Esophagus muscularis mucosa (tissue), 4 donors: ENCODE measurements around the gene NUP205. TPM values are rescaled to one million over a fixed set of nuclear protein-coding genes. Genes with fewer than 3 reads are reported as not detected.
"Not testable (repeated sequence)": the region's sequence is repeated elsewhere in the genome, so short reads cannot be mapped to it uniquely, and the experiment has no call there.

Source experiments
- DNase-seq: peaks from one replicate; pipeline ENCODE4 v3.0.0-alpha.2; 2017; ENCODE audit errors: extremely low spot score
- H3K27ac ChIP-seq, 4 donors: fragments of 200-600 bp; sonication (generic); replicated peaks in 1 of 4; 1 replicate in 3 of 4; 2 replicates in 1 of 4; pipeline ENCODE4 v1.5.1; 2016 to 2019; ENCODE audit warnings: mild to moderate bottlenecking in 1 of 4
- H3K27me3 ChIP-seq, 4 donors: fragments of 200-600 bp; sonication (generic); one replicate each; pipeline versions ENCODE4 v1.5.1 to v1.6.0; 2016 to 2019
- H3K36me3 ChIP-seq, 4 donors: fragments of 200-600 bp; sonication (generic); one replicate each; pipeline ENCODE4 v1.5.1; 2016 to 2019
- H3K4me1 ChIP-seq, 4 donors: fragments of 200-600 bp; sonication (generic); one replicate each; pipeline ENCODE4 v1.5.1; 2016 to 2019
- H3K4me3 ChIP-seq, 4 donors: fragments of 200-600 bp; sonication (generic); 1 replicate in 2 of 4; 2 replicates in 2 of 4; pipeline ENCODE4 v1.5.1; 2016 to 2019; ENCODE audit warnings: mild to moderate bottlenecking in 4 of 4, moderate library complexity in 1 of 4
- H3K9me3 ChIP-seq, 4 donors: fragments of 200-600 bp; sonication (generic); 1 replicate in 3 of 4; 2 replicates in 1 of 4; pipeline ENCODE4 v1.5.1; 2016 to 2019
- EP300 ChIP-seq: sonication (generic); formaldehyde crosslinking; IDR thresholded peaks from one replicate; pipeline ENCODE4 v1.6.1; 2017; ENCODE audit warnings: antibody characterized with exemption
- POLR2A ChIP-seq: fragments of 450-650 bp; IDR thresholded peaks from one replicate; pipeline ENCODE4 v1.6.1; 2017; ENCODE audit warnings: antibody characterized with exemption, moderate library complexity, mild to moderate bottlenecking, low read depth
- POLR2AphosphoS5 ChIP-seq, 2 donors: sonication (generic); formaldehyde crosslinking; IDR thresholded peaks; one replicate each; pipeline ENCODE4 v1.6.1; 2017; ENCODE audit warnings: antibody characterized with exemption in 2 of 2
- WGBS: methylation state at CpG from one replicate; pipeline ENCODE4 v1.1.5; 2018; 5-methylcytosine and 5-hydroxymethylcytosine counted together
- intact Hi-C: fragments of 100-400 bp; cut with DNase I; formaldehyde crosslinking; loops from one replicate; pipeline ENCODE4 v1.15.1; 2023
- total RNA-seq, 4 donors: library from RNA; depleted of rRNA; stranded (reverse); fragments of >200 nt; gene quantifications; one replicate each; pipeline versions ENCODE4 v1.1.0 to v1.2.1, GENCODE V29; 2016
- TF ChIP-seq, protein P1 (sequence below), 3 experiments: fragments of 200-600 bp in 2 of 3; fragments of 450-650 bp in 1 of 3; sonication (generic) in 2 of 3; IDR thresholded peaks; one replicate each; pipeline ENCODE4 v1.5.1; 2017 to 2019; ENCODE audit warnings: antibody characterized with exemption in 3 of 3, mild to moderate bottlenecking in 2 of 3, moderate library complexity in 1 of 3

The NUP205 gene
- total RNA-seq, 4 donors from 2014 or later, result 23.3 to 39.9 (median 34.7) TPM

DNA sequence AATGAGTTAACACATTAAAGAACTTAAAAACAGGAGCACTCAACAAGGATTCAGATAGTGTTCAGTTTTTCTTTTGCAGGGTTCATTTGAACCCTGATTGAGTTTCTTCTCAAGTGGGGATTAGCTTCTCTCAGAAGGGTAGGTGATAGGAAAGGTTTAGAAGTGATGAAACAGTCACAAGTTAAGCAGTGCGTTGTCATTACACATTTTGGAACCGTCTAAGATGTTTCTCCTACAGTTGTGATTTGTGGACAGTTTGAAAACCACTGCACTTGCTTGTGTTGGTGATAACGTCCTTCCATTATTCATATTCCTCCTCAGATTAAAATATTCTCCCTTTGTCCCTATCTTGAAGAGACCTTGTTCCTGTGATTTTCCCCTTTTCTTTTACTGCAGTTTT, 107.3 kb downstream of the NUP205 start:
- DNase-seq, result no peak
- peaks cover 0 to 6% (median 2%) of the 10 kb centered on the region in 4 donors for H3K36me3 ChIP-seq
- H3K4me3 ChIP-seq, result no peak overlapping the region
- no peaks in the 10 kb centered on the region for H3K27me3 ChIP-seq
- intact Hi-C loops, result loop anchor here (5.0 kb wide), 1 partner anchor 342 kb away; no protein-coding TSS in a partner anchor
- H3K9me3 ChIP-seq, result no peaks in the 10 kb centered on the region
- WGBS, result 66% methylated on average over 3 of the region's 3 CpGs
- peaks cover 43 to 66% (median 48%) of the 10 kb centered on the region in 4 donors for H3K4me1 ChIP-seq
- TF ChIP-seq, protein P1, sequence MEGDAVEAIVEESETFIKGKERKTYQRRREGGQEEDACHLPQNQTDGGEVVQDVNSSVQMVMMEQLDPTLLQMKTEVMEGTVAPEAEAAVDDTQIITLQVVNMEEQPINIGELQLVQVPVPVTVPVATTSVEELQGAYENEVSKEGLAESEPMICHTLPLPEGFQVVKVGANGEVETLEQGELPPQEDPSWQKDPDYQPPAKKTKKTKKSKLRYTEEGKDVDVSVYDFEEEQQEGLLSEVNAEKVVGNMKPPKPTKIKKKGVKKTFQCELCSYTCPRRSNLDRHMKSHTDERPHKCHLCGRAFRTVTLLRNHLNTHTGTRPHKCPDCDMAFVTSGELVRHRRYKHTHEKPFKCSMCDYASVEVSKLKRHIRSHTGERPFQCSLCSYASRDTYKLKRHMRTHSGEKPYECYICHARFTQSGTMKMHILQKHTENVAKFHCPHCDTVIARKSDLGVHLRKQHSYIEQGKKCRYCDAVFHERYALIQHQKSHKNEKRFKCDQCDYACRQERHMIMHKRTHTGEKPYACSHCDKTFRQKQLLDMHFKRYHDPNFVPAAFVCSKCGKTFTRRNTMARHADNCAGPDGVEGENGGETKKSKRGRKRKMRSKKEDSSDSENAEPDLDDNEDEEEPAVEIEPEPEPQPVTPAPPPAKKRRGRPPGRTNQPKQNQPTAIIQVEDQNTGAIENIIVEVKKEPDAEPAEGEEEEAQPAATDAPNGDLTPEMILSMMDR (IDR thresholded peaks at IDR 0.05), result no peak
- TF ChIP-seq EP300 (no peak), POLR2A (no peak), POLR2AphosphoS5 (IDR thresholded peaks at IDR 0.05) (no peak)
- H3K27ac ChIP-seq, result no peak overlapping the region

DNA sequence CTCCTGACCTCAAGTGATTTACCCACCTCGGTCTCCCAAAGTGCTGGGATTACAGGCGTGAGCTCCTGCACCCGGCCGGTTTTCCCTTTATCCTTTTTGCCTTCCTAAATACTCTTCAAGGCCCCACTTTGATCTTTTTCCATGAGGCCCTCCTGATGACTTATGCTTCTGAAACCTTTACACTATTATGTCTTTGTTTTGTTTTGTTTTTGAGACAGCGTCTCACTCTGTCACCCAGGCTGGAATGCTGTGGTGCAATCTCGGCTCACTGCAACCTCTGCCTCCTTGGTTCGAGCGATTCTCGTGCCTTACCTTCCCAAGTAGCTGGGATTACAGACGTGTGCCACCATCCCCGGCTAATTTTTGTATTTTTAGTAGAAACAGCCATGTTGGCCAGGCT, 108.4 kb downstream of the NUP205 start:
- no peak overlapping the region for H3K4me3 ChIP-seq
- no peak for DNase-seq
- peaks cover 53 to 74% (median 58%) of the 10 kb centered on the region in 4 donors for H3K4me1 ChIP-seq
- intact Hi-C loops, result loop anchor here (5.0 kb wide), 1 partner anchor 341 kb away; no protein-coding TSS in a partner anchor
- H3K36me3 ChIP-seq, result peaks cover 0 to 6% (median 2%) of the 10 kb centered on the region in 4 donors
- H3K27ac ChIP-seq, result no peak overlapping the region
- WGBS, result 92% methylated on average over 11 of the region's 11 CpGs
- no peak for TF ChIP-seq POLR2A
- TF ChIP-seq EP300, result no peak
- TF ChIP-seq, protein P1 (IDR thresholded peaks at IDR 0.05), result no peak
- TF ChIP-seq POLR2AphosphoS5 (IDR thresholded peaks at IDR 0.05), result no peak
- H3K27me3 ChIP-seq, result no peaks in the 10 kb centered on the region
- H3K9me3 ChIP-seq, result no peaks in the 10 kb centered on the region

DNA sequence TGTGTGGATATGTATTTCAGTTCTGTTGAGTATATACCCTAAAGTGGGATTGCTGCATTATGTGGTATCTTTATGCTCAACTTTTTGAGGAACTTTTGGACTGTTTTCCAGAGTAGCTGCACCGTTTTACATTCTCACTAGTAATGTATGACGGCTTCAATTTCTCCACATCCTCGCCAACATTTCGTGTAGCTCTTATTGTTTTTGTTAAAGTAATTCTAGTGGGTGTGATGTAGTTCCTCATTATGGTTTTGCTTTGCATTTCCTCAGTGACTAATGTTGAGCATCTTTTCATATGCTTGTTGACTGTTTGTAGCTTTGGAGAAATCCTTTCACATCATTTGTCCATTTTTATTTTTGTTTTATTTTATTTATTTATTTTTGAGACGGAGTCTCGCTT, 109.1 kb downstream of the NUP205 start:
- WGBS, result 85% methylated on average over 6 of the region's 6 CpGs

DNA sequence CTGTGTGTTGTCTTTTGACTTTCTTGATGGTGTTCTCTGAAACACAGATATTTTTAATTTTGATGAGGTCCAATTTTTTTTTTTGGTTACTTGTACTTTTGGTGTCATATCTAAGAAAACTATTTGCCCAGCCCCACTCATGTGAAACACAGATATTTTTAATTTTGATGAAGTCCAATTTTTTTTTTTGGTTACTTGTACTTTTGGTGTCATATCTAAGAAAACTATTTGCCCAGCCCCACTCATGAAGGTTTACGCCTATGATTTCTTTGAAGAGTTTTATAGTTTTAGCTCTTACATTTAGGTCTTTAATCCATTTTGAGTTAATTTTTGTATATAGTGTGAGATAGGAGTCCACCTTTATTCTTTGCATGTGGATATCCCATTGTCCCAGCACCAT, 109.9 kb downstream of the NUP205 start:
- H3K4me1 ChIP-seq, result peaks cover 61 to 80% (median 63%) of the 10 kb centered on the region in 4 donors
- H3K27me3 ChIP-seq, H3K4me3 ChIP-seq, DNase-seq, H3K27ac ChIP-seq, H3K9me3 ChIP-seq, H3K36me3 ChIP-seq: not testable (repeated sequence)
- intact Hi-C loops, result loop anchor here (5.0 kb wide), 1 partner anchor 340 kb away; no protein-coding TSS in a partner anchor
- WGBS, result 100% methylated on average over 1 of the region's 1 CpG

More for the DNA sequence above, 109.1 kb downstream of the NUP205 start:
- Histone ChIP-seq H3K36me3 (peaks cover 0 to 6% (median 2%) of the 10 kb centered on the region in 4 donors), H3K4me1 (peaks cover 56 to 76% (median 59%) of the 10 kb centered on the region in 4 donors), H3K27ac (no peak overlapping the region), H3K27me3 (no peaks in the 10 kb centered on the region), H3K9me3 (no peaks in the 10 kb centered on the region), H3K4me3 (no peak overlapping the region)
- TF ChIP-seq, protein P1 (IDR thresholded peaks at IDR 0.05), result no peak
- no peak for TF ChIP-seq POLR2A
- TF ChIP-seq EP300, result no peak
- TF ChIP-seq POLR2AphosphoS5 (IDR thresholded peaks at IDR 0.05), result no peak
- intact Hi-C loops, result loop anchor here (5.0 kb wide), 1 partner anchor 340 kb away; no protein-coding TSS in a partner anchor
- no peak for DNase-seq

DNA sequence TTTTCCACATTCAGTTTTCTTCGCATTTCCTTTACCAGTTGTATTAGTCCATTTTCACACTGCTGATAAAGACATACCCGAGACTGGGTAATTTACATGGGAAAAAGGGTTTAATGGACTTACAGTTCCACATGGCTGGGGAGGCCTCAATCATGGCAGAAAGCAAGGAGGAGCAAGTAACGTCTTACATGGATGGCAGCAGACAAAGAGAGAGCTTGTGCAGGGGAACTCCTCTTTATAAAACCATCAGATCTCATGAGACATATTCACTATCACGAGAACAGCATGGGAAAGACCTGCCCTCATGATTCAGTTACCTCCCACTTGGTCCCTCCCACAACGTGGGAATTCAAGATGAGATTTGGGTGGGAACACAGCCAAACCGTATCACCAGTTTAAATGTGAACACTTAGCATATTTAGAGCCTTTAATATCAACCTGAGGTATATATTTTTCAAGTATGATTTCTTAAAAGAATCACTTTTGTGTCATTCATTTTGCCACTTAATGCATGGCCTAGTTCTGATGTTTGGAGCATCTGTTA, 111.2 kb downstream of the NUP205 start:
- intact Hi-C loops, result loop anchor here (5.0 kb wide), 1 partner anchor 338 kb away; no protein-coding TSS in a partner anchor
- not testable (repeated sequence) for H3K27ac ChIP-seq, H3K27me3 ChIP-seq, DNase-seq, H3K36me3 ChIP-seq, H3K9me3 ChIP-seq, H3K4me3 ChIP-seq
- H3K4me1 ChIP-seq, result peaks cover 58 to 82% (median 62%) of the 10 kb centered on the region in 4 donors
- WGBS, result 60% methylated on average over 6 of the region's 6 CpGs
